SH-SY5Y (cell line): Measurements from ENCODE around the gene PIN1.
A peak's percentile ranks its signal among the peaks of the same experiment; 100 is the strongest.

Experiments
- GATA2 ChIP-seq: IDR thresholded peaks from 2 replicates; pipeline ENCODE4 v1.6.1; 2011; ENCODE audit warnings: mild to moderate bottlenecking, low read depth, low read length
- GATA3 ChIP-seq: IDR thresholded peaks from 2 replicates; pipeline ENCODE4 v1.6.1; 2011; ENCODE audit warnings: low read depth, mild to moderate bottlenecking, low read length, moderate library complexity

The PIN1 gene

GRCh38 chr19:9834726-9835506 lies at the start of gene PIN1:
Gene PIN1, plus strand, starts transcription at chr19:9835318. Its CDS starts 27 bp downstream, at chr19:9835345.
- TF ChIP-seq GATA3 (no peak), GATA2 (no peak)

- TF ChIP-seq GATA3 (no peak), GATA2 (no peak)
Measured at GRCh38 chr19:9785367-9786331, 49.5 kb upstream of the PIN1 start.

GRCh38 chr19:9786342-9786741 lies 48.8 kb upstream of the PIN1 start:
- TF ChIP-seq GATA2 (no peak), GATA3 (no peak)

- TF ChIP-seq GATA2: no peak
- no peak for TF ChIP-seq GATA3
Measured at GRCh38 chr19:9786819-9787218, 48.3 kb upstream of the PIN1 start.

GRCh38 chr19:9789066-9789465 lies 46.1 kb upstream of the PIN1 start:
- no peak for TF ChIP-seq GATA2
- no peak for TF ChIP-seq GATA3

GRCh38 chr19:9791552-9792205 lies 43.4 kb upstream of the PIN1 start:
- no peak for TF ChIP-seq GATA3
- no peak for TF ChIP-seq GATA2

- no peak for TF ChIP-seq GATA2
- TF ChIP-seq GATA3: no peak
Measured at GRCh38 chr19:9792206-9793070, 42.7 kb upstream of the PIN1 start.

- no peak for TF ChIP-seq GATA2
- no peak for TF ChIP-seq GATA3
Measured at GRCh38 chr19:9793071-9793591, 42.0 kb upstream of the PIN1 start.

GRCh38 chr19:9796113-9796773 lies 38.9 kb upstream of the PIN1 start:
- TF ChIP-seq GATA2 (peak; percentile 39; the same call in 1 of the 2 replicates), GATA3 (no peak)

GRCh38 chr19:9797871-9798270 lies 37.2 kb upstream of the PIN1 start:
- TF ChIP-seq GATA2 (no peak), GATA3 (no peak)

- TF ChIP-seq GATA3 (no peak), GATA2 (no peak)
Measured at GRCh38 chr19:9799162-9799561, 36.0 kb upstream of the PIN1 start.

GRCh38 chr19:9801976-9802375 lies 33.1 kb upstream of the PIN1 start:
- TF ChIP-seq GATA3 (no peak), GATA2 (no peak)

- TF ChIP-seq GATA2 (no peak), GATA3 (no peak)
Measured at GRCh38 chr19:9806803-9807202, 28.3 kb upstream of the PIN1 start.
